HCT116 (cell line): ENCODE data around the gene PRKCA. TPM values are rescaled to one million over a fixed set of nuclear protein-coding genes. Genes with fewer than 3 reads are reported as not detected.

Source experiments
- ATAC-seq: fragments of 200-7000 bp; cut with Tn5 transposase; 2 replicates; pipeline ENCODE4 v1.9.1; 2020; ENCODE audit warnings: mild to moderate bottlenecking, moderate library complexity
- BruUV-seq: library from RNA; stranded (reverse); fragments of 400-500 nt; replicated peaks from 2 replicates; lab custom pipeline; 2021; lab: Mats Ljungman, UMichigan
- CTCF ChIA-PET: fragments of 300-600 bp; sonication (Branson Sonifier 250); formaldehyde crosslinking; loops from one replicate; lab custom pipeline; 2021; ENCODE audit warnings: antibody characterized with exemption; lab: Charles Lee
- POLR2A ChIA-PET: fragments of 300-600, 350-600 bp; sonication (Branson Sonifier 250); formaldehyde crosslinking; loops from one replicate; lab custom pipeline; 2021; ENCODE audit warnings: antibody characterized with exemption; lab: Charles Lee
- RAD21 ChIA-PET, 2 experiments: fragments of 300-600 bp; sonication (Branson Sonifier 250); formaldehyde crosslinking; loops; one replicate each; lab custom pipeline; 2023; ENCODE audit warnings: low total read pairs in 2 of 2; ENCODE audit not compliant: uncharacterized antibody in 2 of 2, unreplicated experiment in 2 of 2, low non-redundant PET in 1 of 2; lab: Charles Lee
- DNase-seq: peaks from one replicate; pipeline ENCODE4 v3.0.0-alpha.2; 2010; ENCODE audit warnings: low read depth, low spot score
- H2AFZ ChIP-seq: fragments of 200-600 bp; shearing (Covaris generic), sonication (generic); 2 replicates; pipeline ENCODE4 v1.6.1; 2017; ENCODE audit warnings: low read depth, mixed run types, mixed read lengths, antibody characterized with exemption, low read length; ENCODE audit not compliant: poor library complexity, severe bottlenecking
- H3K27ac ChIP-seq: 2 replicates; pipeline ENCODE4 v1.5.1; 2012; ENCODE audit warnings: low read depth, low read length
- H3K27me3 ChIP-seq: fragments of 200-600 bp; sonication (generic); 2 replicates; pipeline ENCODE4 v1.6.1; 2016; ENCODE audit warnings: mixed run types, low read length, mixed read lengths; ENCODE audit not compliant: insufficient read depth
- H3K36me3 ChIP-seq, 2 experiments: fragments of 200-500 bp in 1 of 2; fragments of 200-600 bp in 1 of 2; sonication (Bioruptor generic) in 1 of 2; sonication (generic) in 1 of 2; 2 replicates each; pipeline versions ENCODE4 v1.5.1 to v1.6.1; 2014 to 2016; ENCODE audit warnings: low read length in 2 of 2, inconsistent platforms in 1 of 2, mixed read lengths in 1 of 2, mixed run types in 1 of 2; ENCODE audit not compliant: insufficient read depth in 2 of 2, control insufficient read depth in 1 of 2
- H3K4me1 ChIP-seq, 2 experiments: fragments of 200-600 bp in 1 of 2; sonication (generic) in 1 of 2; 2 replicates each; pipeline versions ENCODE4 v1.5.1 to v1.6.1; 2012 to 2017; ENCODE audit warnings: low read length in 2 of 2, inconsistent platforms in 1 of 2, mild to moderate bottlenecking in 1 of 2, mixed read lengths in 1 of 2, mixed run types in 1 of 2, moderate library complexity in 1 of 2; ENCODE audit not compliant: insufficient read depth in 2 of 2, control insufficient read depth in 1 of 2
- H3K4me2 ChIP-seq: fragments of 200-600 bp; sonication (generic); 2 replicates; pipeline ENCODE4 v1.6.1; 2017; ENCODE audit warnings: mixed run types, low read length, mixed read lengths
- H3K4me3 ChIP-seq, 2 experiments: fragments of 200-600 bp in 1 of 2; sonication (generic) in 1 of 2; replicated peaks in 1 of 2; 2 replicates each; pipeline ENCODE4 v1.5.1; 2011 to 2016; ENCODE audit warnings: low read length in 2 of 2, control low read depth in 1 of 2, low read depth in 1 of 2, mild to moderate bottlenecking in 1 of 2, mixed read lengths in 1 of 2, mixed run types in 1 of 2
- H3K79me2 ChIP-seq: fragments of 200-600 bp; sonication (generic); 2 replicates; pipeline ENCODE4 v1.6.1; 2017; ENCODE audit warnings: mild to moderate bottlenecking, mixed run types, low read length, moderate library complexity, mixed read lengths; ENCODE audit not compliant: insufficient read depth
- H3K9ac ChIP-seq: fragments of 200-600 bp; sonication (generic); 2 replicates; pipeline ENCODE4 v1.6.1; 2016; ENCODE audit warnings: low read length, mixed read lengths
- H3K9me2 ChIP-seq: fragments of 200-600 bp; sonication (generic), shearing (Covaris generic); 2 replicates; pipeline ENCODE4 v1.6.1; 2017; ENCODE audit warnings: mixed run types, mild to moderate bottlenecking, moderate library complexity; ENCODE audit not compliant: insufficient read depth
- H3K9me3 ChIP-seq, 2 experiments: fragments of 200-500 bp in 1 of 2; fragments of 200-600 bp in 1 of 2; sonication (Bioruptor generic) in 1 of 2; sonication (generic) in 1 of 2; 2 replicates each; pipeline ENCODE4 v1.6.1; 2014 to 2017; ENCODE audit warnings: low read length in 2 of 2, mixed read lengths in 2 of 2, inconsistent platforms in 1 of 2, low read depth in 1 of 2, mild to moderate bottlenecking in 1 of 2, mixed run types in 1 of 2, moderate library complexity in 1 of 2; ENCODE audit not compliant: control insufficient read depth in 1 of 2, insufficient read depth in 1 of 2
- H4K20me1 ChIP-seq: fragments of 200-600 bp; sonication (generic), shearing (Covaris generic); 2 replicates; pipeline ENCODE4 v1.6.1; 2017; ENCODE audit warnings: mixed run types, mild to moderate bottlenecking, moderate library complexity; ENCODE audit not compliant: insufficient read depth
- ATF3 ChIP-seq: IDR thresholded peaks from 2 replicates; pipeline ENCODE4 v1.6.1; 2012
- CEBPB ChIP-seq: IDR thresholded peaks from 2 replicates; pipeline ENCODE4 v1.6.1; 2012; ENCODE audit warnings: low read depth
- CTCF ChIP-seq, 3 experiments: fragments of 200-600 bp in 1 of 3; sonication (generic) in 1 of 3; IDR thresholded peaks in 2 of 3; conservative IDR thresholded peaks in 1 of 3; 2 replicates each; pipeline ENCODE4 v1.5.1; 2012 to 2017; ENCODE audit warnings: low read depth in 2 of 3, low read length in 2 of 3, antibody characterized with exemption in 1 of 3, borderline replicate concordance in 1 of 3, control low read depth in 1 of 3, mild to moderate bottlenecking in 1 of 3, mixed read lengths in 1 of 3, mixed run types in 1 of 3, moderate library complexity in 1 of 3; ENCODE audit not compliant: insufficient read depth in 1 of 3
- EGR1 ChIP-seq: IDR thresholded peaks from 2 replicates; pipeline ENCODE4 v1.6.1; 2012; ENCODE audit warnings: low read depth
- EZH2phosphoT487 ChIP-seq: fragments of 200-600 bp; IDR thresholded peaks from 2 replicates; pipeline ENCODE4 v1.6.1; 2018; ENCODE audit warnings: antibody characterized with exemption, borderline replicate concordance
- FOSL1 ChIP-seq: IDR thresholded peaks from 2 replicates; pipeline ENCODE4 v1.6.1; 2012; ENCODE audit warnings: low read depth
- JUND ChIP-seq: IDR thresholded peaks from 2 replicates; pipeline ENCODE4 v1.6.1; 2012
- MAX ChIP-seq: IDR thresholded peaks from 2 replicates; pipeline ENCODE4 v1.6.1; 2012
- POLR2A ChIP-seq: IDR thresholded peaks from 2 replicates; pipeline ENCODE4 v1.7.0; 2011; ENCODE audit warnings: borderline replicate concordance; ENCODE audit not compliant: insufficient read depth, insufficient read length; ENCODE audit errors: extremely low read depth
- SIN3A ChIP-seq: IDR thresholded peaks from 2 replicates; pipeline ENCODE4 v1.6.1; 2012; ENCODE audit warnings: low read depth
- TCF7L2 ChIP-seq: IDR thresholded peaks from 2 replicates; pipeline ENCODE4 v1.7.0; 2011; ENCODE audit warnings: borderline replicate concordance, inconsistent platforms; ENCODE audit not compliant: insufficient read depth, insufficient read length; ENCODE audit errors: extremely low read depth
- ZFX ChIP-seq: fragments of 450-650 bp; IDR thresholded peaks from 2 replicates; pipeline ENCODE4 v1.6.1; 2017
- intact Hi-C: fragments of 100-400 bp; cut with micrococcal nuclease; formaldehyde crosslinking; loops from 2 replicates; pipeline ENCODE4 v1.10.0; 2022
- total RNA-seq: library from RNA; stranded (reverse); gene quantifications from one replicate; pipeline ENCODE4 v1.2.1, GENCODE V29; 2021; ENCODE audit not compliant: unreplicated experiment

Gene PRKCA
- total RNA-seq, 1 experiment from 2014 or later, result 18.8 TPM

- Histone ChIP-seq H3K36me3 (no peaks in the 10 kb centered on the region), H4K20me1 (no peaks in the 10 kb centered on the region), H3K9me3 (no peaks in the 10 kb centered on the region), H3K4me1 (peaks cover 0 to 5% of the 10 kb centered on the region in 2 experiments; a peak in 2 of 4 replicates), H3K9me2 (no peaks in the 10 kb centered on the region), H3K79me2 (no peaks in the 10 kb centered on the region), H3K9ac (no peak overlapping the region), H2AFZ (no peak overlapping the region), H3K4me2 (no peak overlapping the region), H3K27me3 (no peaks in the 10 kb centered on the region), H3K4me3 (no peak overlapping the region), H3K27ac (no peak overlapping the region)
- ChIA-PET CTCF (interaction anchor here (0.7 kb wide), 1 partner anchor 470 kb away, joined by 3 read pairs; no protein-coding TSS in a partner anchor), RAD21 (no interaction called here), POLR2A (no interaction called here)
- BruUV-seq, result no TSS peak
- intact Hi-C loops, result no loop called here
- DNase-seq, result no peak
- no peak for ATAC-seq
- TF ChIP-seq MAX, result no peak
- no peak for TF ChIP-seq TCF7L2
- TF ChIP-seq ZFX, result no peak
- TF ChIP-seq SIN3A, result no peak
- TF ChIP-seq FOSL1, result no peak
- no peak for TF ChIP-seq CTCF (IDR thresholded peaks at IDR 0.05 in 2 of 3, conservative IDR thresholded peaks at IDR 0.05 in 1 of 3; ENCODE audit: borderline replicate concordance in 1 of 3, insufficient read depth in 1 of 3, low read depth in 2 of 3, low read length in 2 of 3)
- TF ChIP-seq POLR2A, result no peak
- TF ChIP-seq JUND, result no peak
- no peak for TF ChIP-seq EZH2phosphoT487
- no peak for TF ChIP-seq EGR1
- no peak for TF ChIP-seq ATF3
- TF ChIP-seq CEBPB, result no peak
Measured at GRCh38 chr17:66730461-66730923, 428.1 kb downstream of the PRKCA start.
